HG03565 (cell line): Measurements from ENCODE around the gene ABCG2.
"Not testable (repeated sequence)": the region's sequence is repeated elsewhere in the genome, so short reads cannot be mapped to it uniquely, and the experiment has no call there.

Source experiments
- ATAC-seq: cut with Tn5 transposase; IDR thresholded peaks from one replicate; pipeline ENCODE4 v1.9.1; 2021; ENCODE audit warnings: mild to moderate bottlenecking, moderate library complexity; ENCODE audit not compliant: unreplicated experiment

The ABCG2 gene

DNA sequence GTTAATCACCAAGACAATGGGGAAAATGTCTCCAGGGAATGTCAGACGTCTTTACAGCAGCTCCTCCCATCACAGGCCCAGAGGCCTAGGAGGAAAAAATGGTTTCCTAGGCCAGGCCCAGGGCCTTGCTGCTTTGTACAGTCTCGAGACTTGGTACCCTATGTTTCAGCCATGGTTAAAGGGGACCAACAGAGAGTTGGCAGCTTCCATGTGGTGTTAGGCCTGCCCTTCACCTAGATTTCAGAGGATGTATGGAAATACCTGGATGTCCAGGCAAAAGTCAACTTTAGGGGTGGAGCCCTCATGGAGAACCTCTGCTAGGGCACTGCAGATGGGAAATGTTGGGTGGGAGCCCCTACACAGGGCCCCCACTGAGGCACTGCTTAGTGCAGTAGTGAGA is 38.5 kb downstream of the ABCG2 start:
- no peak for ATAC-seq

DNA sequence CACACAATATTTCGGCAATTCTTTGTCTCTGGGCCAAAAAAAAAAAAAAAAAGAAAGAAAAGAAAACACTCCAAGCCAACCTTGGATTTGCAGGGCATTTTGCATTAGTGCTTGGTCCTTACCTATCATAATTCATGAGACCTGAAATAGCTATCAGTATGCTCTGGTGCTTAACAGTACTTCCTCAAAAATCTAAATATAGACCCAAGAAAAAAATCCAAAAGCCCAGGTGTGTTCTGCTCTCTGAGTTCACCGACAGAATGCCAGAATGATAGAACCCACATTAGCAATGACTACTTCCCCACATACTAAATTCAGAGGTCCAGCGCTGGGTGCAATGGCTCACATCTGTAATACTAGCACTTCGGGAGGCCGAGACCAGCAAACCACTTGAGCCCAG is 42.9 kb downstream of the ABCG2 start:
- ATAC-seq = no peak

DNA sequence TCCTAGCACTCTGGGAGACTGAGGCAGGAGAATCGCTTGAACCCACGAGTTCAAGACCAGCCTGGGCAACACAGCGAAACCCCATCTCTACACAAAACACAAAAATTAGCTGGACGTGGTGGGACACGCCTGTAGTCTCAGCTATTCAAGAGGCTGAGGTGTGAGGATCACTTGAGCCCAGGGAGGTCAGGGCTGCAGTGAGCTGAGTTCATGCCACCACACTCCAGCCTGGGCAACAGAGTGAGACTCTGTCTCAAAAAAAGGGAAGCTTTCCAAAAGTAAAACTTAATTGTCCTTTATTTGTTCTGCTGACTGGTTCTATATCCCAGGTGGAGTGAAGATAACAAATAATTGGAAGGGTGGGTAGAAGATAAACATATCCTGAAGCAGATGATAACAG is 45.6 kb downstream of the ABCG2 start:
- ATAC-seq = no peak

GRCh38 chr4:88110826-88111225 is 47.6 kb downstream of the ABCG2 start:
- ATAC-seq = no peak

GRCh38 chr4:88109123-88109881 is 49.1 kb downstream of the ABCG2 start:
- ATAC-seq = no peak

GRCh38 chr4:88108747-88109122 is 49.7 kb downstream of the ABCG2 start:
- no peak for ATAC-seq

GRCh38 chr4:88108108-88108465 is 50.4 kb downstream of the ABCG2 start:
- not testable (repeated sequence) for ATAC-seq

- ATAC-seq = no peak
Observed at GRCh38 chr4:88107406-88108107, 50.9 kb downstream of the ABCG2 start.

GRCh38 chr4:88106205-88106604 is 52.2 kb downstream of the ABCG2 start:
- ATAC-seq = no peak

GRCh38 chr4:88104902-88105610 is 53.4 kb downstream of the ABCG2 start:
- no peak for ATAC-seq

DNA sequence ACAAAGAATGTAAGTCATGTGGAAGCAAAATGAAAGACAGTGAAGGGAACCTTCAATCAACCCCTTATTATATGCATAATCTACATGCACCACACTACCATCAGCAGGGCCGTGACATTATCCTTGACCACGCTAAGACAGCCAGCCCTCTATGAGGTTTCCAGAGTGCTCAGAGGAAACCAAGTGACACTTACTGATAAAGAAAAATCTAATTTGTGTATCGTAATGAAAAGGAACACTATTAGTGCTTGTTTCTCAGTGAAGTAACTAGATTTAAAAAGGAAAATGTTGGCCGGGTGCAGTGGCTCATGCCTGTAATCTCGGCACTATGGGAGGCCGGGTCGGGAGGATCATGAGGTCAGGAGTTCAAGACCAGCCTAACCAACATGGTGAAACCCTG is 56.4 kb downstream of the ABCG2 start:
- ATAC-seq = no peak

- ATAC-seq = no peak
Observed at GRCh38 chr4:88101165-88101564, 57.3 kb downstream of the ABCG2 start.

GRCh38 chr4:88098993-88099752 is 59.3 kb downstream of the ABCG2 start:
- ATAC-seq = no peak

DNA sequence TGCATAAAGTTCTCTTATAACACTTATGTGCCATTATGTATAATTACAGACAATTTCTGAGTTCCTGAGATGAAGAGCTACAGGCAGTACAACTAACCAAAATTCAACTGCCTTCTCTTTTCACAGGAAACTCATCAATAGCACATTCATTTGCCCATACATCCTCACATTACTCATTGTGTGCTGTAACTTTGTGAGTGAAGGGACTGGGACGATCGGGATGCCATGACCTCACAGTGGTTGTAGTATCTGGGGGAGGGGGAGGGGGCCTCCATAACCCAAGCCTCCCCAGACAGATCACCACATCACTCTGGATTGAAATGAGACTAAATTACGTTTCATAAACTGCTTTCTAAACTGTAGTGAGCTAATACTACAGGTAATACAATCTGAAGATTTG is 60.7 kb downstream of the ABCG2 start:
- ATAC-seq = no peak

DNA sequence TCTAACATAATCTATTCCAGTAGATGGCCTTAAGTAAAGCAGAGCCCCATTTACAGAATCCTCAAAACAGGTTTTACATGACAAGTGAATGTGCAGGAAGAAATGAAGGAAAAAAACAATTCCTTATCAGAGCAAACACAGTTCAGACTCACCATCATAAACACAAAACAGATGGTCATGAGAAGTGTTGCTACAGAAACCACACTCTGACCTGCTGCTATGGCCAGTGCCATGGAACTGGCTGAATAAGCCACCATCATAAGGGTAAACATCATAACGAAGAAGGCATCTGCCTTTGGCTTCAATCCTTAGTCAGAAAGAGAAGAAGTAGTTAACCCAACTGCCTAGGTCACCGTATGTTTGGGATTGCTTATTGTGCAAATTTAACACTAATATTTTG is 61.1 kb downstream of the ABCG2 start:
- no peak for ATAC-seq

DNA sequence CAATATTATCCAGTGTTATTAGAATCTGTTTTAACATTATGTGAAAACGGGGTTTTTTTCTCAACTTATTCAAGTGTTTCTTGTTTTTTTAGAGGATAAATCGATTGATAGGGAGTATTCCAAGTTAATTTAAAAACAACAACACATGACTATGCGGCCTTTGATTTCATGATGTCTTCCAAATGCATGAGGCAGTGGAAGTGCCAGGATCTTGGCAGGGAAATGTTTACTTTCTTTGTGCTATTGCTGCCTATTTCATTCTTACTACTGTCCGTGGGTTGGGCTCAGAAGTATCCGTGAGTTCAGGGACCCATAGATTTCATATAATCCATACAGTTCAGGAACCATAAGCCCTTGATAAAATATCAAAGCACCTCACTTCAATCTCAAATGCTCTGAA is 64.6 kb downstream of the ABCG2 start:
- no peak for ATAC-seq

- ATAC-seq = no peak
Observed at GRCh38 chr4:88091378-88091777, 67.1 kb downstream of the ABCG2 start.

- no peak for ATAC-seq
Observed at GRCh38 chr4:88090898-88091297, 67.5 kb downstream of the ABCG2 start.

GRCh38 chr4:88087004-88087403 is 71.4 kb downstream of the ABCG2 start:
- ATAC-seq = no peak

- ATAC-seq = no peak
Observed at GRCh38 chr4:88080626-88081025, 77.8 kb downstream of the ABCG2 start.

GRCh38 chr4:88078579-88078978 is 79.9 kb downstream of the ABCG2 start:
- no peak for ATAC-seq
